CD4-positive, alpha-beta T cell treated with Interleukin-6 for 4 hours (primary cell): ENCODE data around the gene FCRL5.

Experiments
- DNase-seq: peaks from one replicate; pipeline ENCODE4 v3.0.0-alpha.2; 2020; ENCODE audit warnings: mixed read lengths

The FCRL5 gene

DNA sequence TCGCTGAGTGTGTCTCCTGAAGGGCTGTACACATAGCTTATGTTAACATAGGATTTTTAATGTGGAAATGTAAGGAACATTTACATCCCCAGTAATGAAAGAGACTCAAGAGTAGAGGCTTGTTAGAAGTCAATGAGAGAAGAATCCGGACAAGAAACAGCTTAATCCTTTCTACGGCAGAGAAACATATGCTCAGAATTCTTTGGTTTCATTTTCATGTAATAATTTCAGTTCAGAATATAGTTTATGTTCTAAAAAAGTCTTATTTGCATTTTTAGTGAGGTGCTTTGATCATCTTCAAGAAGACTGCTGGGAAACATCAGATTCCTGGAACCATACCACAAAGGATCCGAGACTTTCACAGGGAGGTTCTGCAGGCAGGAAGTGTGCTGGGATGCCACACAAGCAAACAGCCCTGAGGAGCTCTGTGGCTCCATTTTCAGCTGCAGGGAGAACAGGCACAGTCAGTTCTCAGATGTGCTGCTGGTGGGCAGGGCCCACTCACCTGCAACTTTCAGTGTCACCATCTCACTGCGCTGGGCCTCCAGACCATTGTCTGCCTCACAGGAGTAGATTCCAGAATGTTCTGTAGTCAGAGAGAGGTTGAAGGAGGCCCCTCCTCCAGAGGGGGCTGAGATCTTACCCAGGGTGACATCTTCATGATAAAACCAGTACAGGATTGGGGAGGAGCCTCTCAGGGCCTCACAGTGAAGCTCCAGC is 28.4 kb downstream of the FCRL5 start:
- no peak for DNase-seq

DNA sequence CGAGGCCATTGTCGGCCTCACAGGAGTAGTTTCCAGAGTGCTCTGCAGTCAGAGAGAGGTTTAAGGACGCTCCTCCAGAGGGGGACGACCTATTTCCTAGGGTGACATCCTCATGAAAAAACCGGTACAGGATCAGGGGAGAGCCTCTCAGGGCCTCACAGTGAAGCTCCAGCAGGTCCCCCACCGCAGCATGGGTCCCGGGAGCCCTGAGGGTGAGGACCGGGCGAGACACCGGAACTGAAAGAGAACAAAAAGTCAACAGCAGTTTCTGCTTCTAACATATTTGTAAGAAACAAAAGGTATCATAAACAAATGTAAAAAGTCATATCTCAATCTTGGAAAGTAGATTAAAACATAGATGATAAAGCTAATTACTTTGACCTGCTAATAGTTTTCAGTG is 31.3 kb downstream of the FCRL5 start:
- no peak for DNase-seq

DNA sequence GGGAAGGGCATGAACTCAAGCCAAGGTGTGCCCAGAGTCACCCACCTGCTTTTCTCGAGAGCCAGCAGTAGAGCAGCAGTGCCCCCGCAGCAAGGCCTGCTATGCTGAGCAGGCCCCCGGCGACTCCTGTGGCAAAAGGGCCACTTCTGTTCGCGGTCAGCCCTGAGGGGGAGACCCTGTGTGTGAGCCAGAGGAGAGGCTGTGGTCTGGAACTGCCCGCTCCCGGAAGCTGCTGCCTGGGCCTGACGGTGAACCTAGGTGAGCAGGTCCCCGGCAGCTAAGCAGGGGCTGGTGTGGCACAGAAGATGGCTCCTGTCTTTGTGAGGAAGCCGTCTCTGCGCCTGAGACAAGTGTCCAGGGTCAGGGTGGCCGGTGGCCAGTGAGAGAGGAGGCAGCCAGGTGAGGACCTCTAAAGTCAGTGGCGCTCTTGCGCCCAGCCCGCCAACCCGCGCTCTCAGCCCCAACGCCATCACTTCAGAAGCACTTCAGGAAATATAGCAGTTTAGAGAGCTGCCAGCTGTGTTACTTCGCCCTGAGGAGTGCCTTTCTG is 31.9 kb downstream of the FCRL5 start:
- no peak for DNase-seq

DNA sequence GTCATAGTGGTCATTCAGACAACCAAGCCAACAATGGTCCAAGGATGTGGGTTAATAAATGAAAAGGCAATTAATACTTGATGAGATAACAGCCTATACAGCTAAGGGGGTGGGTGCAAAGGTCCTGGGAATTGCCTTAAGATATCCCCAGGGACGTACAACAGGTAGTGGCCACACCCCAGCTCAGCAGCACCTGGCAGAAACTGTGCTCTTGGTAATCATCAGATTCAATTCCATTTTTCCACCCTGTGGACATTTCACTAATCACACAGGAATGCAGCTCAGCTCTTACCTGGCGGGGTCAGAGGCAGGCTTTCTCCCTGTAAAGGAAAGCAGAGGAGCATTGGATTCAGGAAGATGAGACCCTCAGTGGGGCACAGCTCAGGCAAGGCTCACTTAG is 32.9 kb downstream of the FCRL5 start:
- DNase-seq, result no peak

DNA sequence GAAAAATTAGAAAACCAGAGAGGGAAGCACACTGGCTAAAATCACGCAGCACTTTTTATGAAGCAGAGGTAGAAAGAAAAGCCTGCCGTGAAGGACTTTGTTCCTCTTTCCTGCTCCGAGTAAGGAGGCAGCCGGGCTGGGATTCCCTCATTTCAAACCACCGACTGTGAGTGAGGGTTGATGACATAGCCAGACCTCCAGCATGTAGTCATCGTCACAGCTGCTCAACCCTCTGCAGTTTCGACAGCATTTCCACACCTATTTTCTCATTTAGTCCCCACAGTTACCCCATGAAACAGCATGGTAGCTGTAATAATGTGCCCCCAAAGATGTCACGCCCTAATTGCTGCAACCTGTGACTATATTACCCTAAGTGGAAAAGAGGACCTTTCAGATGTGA is 35.3 kb downstream of the FCRL5 start:
- DNase-seq, result no peak

DNA sequence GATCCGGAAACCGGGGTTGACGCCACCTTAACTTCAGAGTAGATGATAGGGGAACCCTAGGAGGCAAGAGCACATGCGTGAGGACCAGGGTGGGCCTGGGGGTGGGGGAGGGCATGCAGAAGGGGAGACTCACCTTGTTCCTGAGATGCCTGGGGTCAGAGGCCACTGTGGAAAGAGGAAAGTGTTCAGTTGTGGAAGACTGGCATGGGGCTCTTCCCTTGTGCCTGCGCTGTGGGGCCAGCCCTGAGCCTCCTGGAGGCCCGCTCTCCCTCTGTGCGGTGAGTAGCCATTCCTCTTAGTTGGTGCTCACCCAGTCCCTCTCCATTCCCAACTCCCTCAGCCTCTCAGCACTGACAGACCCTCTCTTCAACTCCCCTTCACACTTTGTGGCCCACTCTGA is 36.6 kb downstream of the FCRL5 start:
- DNase-seq, result no peak

DNA sequence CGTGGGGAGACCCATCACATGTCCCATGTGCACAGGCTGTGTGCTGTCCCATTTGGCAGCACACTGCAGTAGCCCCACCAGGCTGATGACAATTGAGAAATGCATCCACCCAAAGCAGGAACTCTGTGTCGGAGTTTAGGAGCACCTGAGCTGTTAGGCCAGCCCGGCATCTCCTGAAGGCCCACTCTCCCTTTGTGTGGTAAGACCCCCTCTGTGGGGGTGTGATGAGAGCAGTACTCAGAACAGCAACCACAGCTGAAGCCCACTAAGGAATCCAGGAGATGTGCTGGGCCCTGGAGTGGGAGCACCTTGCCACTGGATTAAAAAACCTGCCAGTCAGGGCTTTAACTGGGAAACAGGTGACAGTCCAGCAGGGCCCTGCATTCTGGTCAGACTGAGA is 37.2 kb downstream of the FCRL5 start:
- no peak for DNase-seq

DNA sequence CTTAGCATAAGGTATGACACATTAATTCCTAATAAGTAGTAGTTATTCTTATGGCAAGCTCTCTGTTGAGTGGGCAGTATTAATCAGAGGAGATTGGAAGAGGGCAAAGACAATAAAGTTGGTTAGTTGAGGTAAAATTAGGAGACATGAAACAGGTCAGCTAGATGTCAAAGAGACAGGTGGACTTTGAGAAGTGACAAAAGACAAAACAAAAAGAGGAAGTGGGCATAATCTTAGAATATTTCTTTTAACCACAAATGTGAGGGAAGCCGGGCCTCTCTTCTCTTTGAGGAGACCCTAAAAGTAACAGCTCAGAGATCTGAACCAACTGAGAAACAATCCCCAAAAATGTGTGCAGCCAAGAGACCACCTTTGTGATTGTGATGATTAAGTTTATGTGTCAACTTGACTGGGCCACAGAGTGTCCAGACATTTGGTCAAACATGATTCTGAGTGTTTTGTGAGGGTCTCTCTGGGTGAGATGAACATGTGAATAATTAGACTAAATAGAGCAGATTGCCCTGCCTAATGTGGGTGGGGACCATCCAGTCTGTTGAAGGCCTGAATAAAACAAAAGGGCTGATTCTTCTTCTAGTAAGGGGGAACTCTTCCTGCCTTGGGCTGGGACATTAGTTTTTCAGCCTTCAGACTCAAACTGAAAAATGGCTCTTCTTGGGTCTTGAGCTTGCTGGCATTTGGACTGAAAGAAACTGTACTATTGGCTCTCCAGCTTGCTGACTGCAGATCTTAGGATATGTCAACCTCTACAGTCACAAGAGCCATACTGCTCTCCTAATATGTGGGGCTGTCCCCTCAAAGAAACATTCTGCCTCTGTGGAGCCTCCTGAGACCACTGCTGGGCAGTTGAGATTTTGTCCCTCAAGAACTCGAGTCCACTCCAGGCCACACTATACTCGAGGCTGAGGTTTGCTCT is 40.0 kb downstream of the FCRL5 start:
- no peak for DNase-seq

DNA sequence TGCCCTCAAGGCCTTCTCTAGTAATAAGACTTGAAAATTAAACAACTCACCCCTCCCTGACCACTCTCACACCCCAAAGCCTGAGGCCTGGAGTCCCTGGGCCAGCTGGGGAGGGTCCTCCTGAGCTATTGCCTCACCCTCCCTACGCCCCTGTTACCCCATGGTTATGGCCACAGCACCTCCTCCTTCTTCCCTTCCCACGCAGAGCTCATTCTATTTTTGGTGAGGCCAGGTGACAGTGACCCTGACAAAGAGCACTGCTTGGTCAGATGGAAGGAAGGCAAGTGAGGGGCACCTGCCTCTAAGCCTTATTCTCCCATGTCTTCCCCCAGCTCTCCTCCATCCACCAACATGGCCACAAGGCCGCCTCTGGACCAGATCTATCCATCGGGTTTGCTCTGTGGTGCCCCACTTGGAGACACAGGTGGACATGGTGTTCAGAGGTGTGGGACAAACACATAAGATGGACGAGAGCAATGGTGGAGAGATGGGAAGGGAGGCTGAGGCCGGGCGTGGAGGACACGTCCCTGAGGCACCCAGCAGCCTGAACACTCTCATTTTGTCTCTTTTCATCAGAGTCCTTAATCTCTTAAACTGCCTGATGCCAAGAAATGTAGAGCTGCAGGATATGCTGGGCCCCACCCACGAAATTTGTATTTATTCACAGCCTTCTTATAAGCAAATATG is 42.6 kb downstream of the FCRL5 start:
- no peak for DNase-seq

DNA sequence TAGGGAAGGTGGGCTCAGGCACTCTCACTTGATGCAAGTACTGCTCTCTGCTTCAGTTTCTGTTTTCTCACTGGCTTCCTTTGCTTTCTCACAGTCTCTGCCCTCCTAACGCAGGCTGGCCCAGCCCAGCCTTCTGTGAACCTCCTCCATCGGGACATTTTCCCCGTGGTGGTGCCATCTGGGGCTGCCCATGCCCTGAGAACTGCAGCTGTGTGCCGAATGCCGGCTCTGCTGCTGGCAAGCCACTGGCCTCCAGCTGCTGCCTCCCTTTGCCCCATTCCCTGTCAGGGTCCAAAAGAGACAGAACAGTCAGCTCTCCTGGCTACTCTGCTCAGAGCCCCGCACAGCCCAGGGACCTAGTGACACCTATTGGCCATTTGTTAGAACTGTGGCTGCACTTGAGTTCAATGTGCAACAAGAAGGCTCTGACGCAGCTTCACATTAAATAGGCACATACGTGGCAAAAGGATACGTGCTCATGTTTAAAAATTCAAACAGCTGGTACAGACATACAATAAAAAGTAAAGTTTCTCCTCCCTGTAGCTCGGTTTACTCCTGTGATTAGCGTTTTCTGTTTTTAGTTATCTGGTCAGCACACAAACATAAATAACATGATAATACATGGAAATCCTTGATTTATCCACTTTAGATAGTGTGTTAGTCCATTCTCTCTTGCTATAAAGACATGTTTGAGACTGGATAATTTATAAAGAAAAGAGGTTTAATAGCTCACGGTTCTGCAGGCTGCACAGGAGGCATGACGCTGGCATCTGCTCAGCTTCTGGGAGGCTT is 46.6 kb downstream of the FCRL5 start:
- DNase-seq, result peak; percentile 8

DNA sequence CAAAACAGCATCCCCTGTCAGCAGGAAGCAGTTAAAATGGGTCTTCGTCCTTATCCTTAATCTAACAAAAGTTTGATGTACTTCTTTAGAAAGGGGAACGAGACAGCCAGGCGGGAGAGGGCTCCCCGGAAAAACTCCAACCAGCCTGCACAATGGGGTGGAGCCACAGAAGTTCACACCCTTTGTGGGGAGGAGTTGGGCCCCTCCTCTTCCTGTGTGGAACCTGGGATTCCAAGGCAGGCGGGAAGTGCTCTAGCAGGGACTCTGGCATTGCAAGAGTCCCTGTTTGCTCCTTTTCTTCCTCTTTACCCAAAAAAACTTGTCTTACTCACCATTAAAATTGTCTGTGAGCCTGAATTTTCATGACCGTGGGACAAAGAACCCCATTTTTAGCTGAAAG is 47.7 kb downstream of the FCRL5 start:
- DNase-seq, result no peak

DNA sequence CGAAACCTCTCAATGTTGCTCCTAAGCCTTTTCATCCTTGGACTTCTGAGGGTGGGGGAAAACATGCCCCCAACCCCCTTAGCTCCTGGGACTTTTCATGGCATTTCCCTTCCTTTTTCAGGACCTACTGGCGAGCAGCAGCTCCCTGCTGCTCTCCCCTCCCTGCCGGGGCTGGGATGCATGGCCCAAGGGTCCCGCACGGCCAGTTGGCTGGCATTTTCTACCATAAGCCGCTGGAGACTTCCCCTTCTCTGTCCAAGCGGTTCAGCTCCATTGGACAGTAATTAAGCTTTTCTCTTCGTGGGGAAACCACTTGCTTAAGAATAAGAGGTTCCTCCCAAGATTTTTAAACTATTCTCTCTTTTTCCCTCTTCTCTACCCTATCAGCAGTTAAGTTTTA is 52.8 kb downstream of the FCRL5 start:
- no peak for DNase-seq

DNA sequence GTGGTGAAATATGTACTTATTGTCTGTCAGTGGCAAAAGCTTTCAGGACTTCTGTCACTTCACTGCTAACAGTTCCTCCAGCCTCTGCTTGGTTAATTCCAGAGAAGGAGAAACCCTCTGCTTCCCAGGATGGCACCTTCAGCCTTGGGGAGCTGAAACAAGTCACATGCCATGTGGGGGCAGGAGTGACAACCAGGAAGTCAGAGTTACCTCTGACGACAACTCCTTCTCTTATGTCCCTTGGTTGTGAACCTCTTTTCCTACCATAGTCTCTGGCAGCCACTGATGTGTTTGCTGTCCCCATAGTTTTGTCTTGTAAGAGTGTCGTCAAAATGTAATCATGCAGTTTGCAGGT is 53.6 kb downstream of the FCRL5 start:
- no peak for DNase-seq

DNA sequence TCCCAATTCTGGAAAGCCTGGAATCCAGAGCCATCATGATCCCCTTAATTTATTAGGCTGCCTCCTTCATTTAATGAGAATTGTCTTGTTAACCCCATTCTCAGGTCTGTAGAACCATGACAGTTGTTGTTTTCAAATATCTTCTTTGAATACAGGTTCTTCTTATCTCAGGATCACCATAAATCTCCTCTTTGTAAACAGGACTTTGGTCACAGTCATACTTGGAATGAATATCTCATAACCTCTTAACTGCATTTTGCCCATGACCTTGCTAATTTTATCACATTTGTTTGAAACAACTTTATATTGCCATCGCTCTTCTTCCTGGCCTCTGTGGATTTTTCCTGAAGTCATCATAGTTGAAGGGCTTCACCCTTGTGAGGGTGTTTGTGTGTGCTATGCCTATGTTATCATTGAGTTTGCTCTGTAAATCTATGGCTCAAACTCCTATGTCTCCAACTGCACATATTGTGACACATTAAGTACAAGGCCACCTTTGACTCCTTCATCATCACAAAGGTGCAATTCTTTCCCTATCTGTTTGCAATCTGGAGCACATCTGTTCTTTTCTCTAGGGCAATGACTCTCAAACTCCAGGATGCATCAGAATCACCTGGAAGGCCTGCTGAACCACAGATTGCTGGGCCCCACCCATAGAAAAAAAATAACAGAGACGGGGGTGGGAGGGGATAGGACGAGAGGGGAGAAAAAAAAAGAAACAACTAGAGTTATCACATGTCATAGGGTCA is 54.2 kb downstream of the FCRL5 start:
- no peak for DNase-seq

DNA sequence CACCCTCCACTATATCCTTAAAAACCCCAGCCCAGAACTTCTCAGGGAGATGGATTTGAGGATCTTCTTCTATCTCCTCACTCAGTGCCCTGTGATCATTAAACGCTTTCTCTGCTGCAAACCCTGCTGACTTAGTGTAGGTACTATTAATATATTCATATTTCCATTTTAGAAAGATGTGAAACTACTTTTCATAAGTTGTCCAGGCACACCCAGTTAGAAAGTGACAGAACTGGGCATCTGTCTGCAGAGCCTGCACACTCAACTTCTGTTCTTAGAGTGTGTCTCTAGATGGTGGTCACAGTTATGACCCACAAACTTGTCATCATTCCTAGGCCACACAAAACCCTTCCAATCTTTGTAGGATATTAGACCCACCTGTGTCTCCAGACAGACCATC is 55.0 kb downstream of the FCRL5 start:
- no peak for DNase-seq

DNA sequence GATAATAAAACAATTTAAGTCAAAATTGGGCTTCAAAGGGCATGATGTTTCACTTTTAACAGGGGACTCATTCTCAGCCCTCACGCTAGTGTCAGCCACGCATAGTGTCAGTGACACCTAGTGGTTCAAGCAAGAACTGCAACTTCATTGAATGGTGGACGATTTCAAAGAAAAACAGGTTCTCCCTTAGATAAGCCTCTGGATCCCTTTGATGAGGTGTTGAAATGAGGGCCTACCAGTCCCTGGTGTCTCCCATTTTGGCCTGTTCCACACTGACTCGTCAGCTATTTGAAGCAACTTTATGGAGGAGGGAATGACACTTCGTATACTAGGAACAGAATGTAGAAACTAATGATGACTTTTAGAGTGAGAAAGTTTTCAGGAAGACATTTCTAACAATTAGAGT is 56.2 kb downstream of the FCRL5 start:
- DNase-seq, result peak; percentile 18

DNA sequence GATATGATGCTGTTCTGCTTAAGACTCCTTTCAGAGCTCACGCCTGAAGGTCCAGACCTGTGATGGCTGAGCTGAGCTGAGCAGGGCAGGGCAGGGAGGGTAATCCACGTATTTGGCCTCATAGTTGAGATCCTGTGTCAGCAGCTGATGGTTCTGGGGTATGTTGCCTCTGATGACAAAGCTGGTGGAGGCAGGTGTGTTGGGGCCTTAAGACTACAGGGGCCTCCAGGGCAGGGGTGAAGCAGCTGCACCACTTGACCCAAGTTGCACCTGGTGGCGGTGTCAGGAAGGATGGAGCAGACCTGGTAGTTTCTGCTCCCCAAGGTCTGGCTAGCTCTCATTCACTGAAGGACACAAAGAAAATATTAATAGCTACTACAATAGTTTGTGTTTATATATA is 57.0 kb downstream of the FCRL5 start:
- DNase-seq, result no peak

DNA sequence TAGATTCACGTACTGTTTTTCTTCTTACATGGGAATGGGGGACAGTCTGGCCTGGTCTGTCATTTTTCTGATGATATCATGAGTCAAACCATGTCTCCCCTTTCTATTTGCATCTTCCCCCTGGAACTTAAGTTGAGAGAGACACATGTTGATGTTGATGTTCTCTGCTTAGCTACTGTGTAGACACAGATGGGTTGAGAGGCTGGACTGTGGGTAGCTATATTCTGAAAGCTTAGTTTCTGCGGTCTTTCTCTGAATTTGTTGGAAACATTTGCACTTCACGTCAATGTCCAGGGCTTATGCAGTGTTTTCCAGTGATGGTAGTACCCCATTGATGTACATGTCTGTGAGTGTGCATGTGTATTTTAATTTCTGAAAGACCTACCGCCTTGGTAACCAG is 58.2 kb downstream of the FCRL5 start:
- DNase-seq, result no peak

DNA sequence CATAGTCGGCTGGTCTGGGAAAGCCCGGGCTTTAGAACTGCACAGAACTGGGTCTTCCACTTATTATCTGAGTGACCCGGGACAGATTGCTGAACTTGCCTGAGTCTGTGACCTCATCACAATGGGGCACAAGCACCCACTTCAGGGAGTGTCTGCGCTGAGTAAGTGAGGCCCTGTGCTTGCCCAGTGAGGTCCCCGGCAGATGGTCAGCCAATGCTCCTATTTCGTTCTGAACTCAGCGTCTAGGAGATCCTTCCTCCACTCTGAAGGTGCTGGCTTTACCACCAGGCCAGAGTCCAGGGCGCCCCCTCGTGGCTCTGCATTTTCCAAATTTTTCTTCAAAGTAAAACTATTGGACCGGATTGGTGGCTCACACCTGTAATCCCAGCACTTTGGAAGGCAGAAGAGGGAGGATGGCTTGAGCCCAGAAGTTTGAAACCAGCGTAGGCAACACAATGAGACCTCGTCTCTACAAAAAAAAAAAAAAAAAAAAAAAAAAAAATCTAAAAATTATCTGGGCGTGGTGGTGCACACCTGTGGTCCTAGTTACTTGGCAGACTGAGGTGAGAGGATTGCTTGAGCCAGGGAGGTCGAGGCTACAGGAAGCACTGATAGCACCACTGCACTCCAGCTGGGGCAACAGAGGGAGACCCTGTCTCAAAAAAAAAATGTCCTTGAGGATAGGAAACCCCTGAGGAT is 61.7 kb downstream of the FCRL5 start:
- DNase-seq, result peak; percentile 41

DNA sequence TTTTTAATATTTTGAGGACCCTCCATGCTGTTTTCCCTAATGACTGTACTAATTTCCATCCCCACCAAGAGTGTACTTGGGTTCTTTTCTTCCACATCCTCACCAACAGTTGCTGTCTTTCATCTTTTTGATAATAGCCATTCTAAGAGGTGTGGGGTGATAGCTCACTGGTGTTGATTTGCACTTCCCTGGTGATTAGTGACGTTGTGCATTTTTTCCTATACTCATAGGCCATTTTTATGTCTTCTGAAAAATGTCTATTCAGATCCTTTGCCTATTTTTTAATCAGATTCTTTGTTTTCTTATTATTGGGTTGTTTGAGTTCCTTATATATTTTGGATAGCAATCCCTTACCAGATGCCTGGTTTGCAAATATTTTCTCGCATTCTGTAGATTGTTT is 64.2 kb downstream of the FCRL5 start:
- no peak for DNase-seq

DNA sequence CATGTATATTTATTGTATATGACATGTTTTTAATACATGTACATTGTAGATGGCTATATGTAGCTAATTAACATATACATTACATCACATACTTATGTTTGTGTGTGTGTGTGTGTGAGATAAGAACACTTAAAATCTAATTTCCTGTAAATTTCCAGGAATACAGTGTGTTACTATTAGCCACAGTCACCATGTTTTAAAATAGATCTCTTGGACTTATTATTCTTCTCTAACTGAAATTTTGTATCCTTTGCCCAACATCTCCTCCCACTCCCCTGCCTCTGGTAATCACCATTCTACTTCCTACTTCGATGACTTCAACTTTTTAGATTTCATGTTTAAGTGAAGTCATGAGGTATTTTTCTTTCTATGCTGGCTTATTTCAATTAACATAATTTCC is 64.8 kb downstream of the FCRL5 start:
- DNase-seq, result no peak
